WTC11 (cell line): Measurements from ENCODE around the gene MLH3.

Experiments used
- CTCF ChIP-seq: fragments of 200-600 bp; IDR thresholded peaks from 2 replicates; pipeline ENCODE4 v1.8.0; 2022; ENCODE audit warnings: antibody characterized with exemption
- JAZF1 ChIP-seq: fragments of 250-450 bp; sonication (Bioruptor Pico); IDR thresholded peaks from 2 replicates; pipeline ENCODE4 v1.9.0; 2021; ENCODE audit warnings: moderate library complexity, mild to moderate bottlenecking, inconsistent platforms
- MAX ChIP-seq: sonication (generic); formaldehyde crosslinking; IDR thresholded peaks from 2 replicates; pipeline ENCODE4 v1.8.0; 2022; ENCODE audit warnings: mild to moderate bottlenecking, missing genetic modification reagents
- PRDM15 ChIP-seq: sonication (generic); formaldehyde crosslinking; IDR thresholded peaks from 2 replicates; pipeline ENCODE4 v1.8.0; 2022; ENCODE audit warnings: missing genetic modification reagents
- SMAD3 ChIP-seq: sonication (generic); formaldehyde crosslinking; IDR thresholded peaks from 2 replicates; pipeline ENCODE4 v1.8.0; 2022; ENCODE audit warnings: missing genetic modification reagents, mild to moderate bottlenecking, borderline replicate concordance

GRCh38 chr14:75092698-75093097 lies 41.4 kb upstream of the MLH3 start:
- TF ChIP-seq SMAD3 (CRISPR knock-in tag) (no peak), PRDM15 (CRISPR knock-in tag) (no peak), CTCF (no peak), JAZF1 (CRISPR knock-in tag) (no peak), MAX (CRISPR knock-in tag) (no peak)
